ENCODE data around the gene RPS19.
"Not testable (repeated sequence)": the region's sequence is repeated elsewhere in the genome, so short reads cannot be mapped to it uniquely, and the experiment has no call there.

The RPS19 gene

DNA sequence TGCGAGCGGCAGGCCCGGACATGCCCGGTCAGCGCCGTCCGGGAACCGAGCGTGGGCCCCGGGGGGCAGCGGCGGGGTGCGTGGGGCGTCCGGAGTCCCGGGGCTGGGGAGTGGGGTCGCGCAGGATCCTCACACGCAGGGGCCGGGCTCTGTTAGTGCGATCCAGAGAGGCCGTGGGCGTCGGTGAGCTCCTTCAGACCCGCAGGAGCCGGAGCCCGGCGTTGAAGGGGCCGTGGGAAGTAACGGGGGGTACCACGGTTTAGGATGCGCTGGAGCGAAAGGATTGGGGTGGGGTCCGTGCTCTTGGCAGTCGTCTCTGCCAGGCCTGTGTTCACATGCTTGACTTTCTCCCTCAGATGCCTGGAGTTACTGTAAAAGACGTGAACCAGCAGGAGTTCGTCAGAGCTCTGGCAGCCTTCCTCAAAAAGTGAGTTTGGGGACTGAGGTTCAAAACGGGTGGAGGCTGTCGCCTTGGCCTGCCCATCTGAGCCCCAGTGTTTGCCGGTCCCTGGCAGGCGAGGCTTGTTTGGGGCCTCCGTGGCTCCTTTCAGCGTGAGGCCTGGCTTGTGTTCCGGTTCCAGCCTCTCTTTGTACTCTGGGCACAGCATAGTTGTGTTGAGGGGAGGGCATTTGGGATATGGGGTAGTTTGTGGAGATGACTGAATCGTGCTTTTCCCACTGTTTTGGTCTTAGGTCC lies 512 bp downstream of the RPS19 start:
- DNase-seq (ENCODE audit: low read depth in 3 of 3): peak in 1 of 3 experiments; percentile 36

GRCh38 chr19:41861116-41861768 lies 1.2 kb downstream of the RPS19 start:
- DNase-seq (ENCODE audit: low read depth in 3 of 3): no peak

DNA sequence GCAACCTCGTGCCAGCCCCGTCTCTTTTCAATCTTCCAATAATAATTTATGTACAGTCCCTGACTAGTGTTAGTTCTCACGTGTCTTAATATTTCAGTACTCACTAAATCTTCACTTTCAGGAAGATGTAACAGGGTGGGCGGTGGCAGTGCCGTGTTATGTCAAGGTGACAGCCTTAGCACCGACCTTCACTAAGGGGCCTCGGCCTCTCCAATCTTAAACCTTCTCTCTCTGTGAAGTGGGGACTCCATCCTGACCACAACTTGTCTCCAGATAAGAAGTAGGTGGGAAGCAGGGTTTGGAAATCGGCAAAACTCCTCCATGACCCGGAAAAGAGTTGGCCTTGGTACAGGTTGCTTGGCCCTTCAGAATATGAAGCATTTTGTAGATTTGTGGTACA lies 1.8 kb downstream of the RPS19 start:
- no peak for DNase-seq (ENCODE audit: low read depth in 3 of 3)

- no peak for DNase-seq (ENCODE audit: low read depth in 3 of 3)
Measured at GRCh38 chr19:41862445-41862986, 2.5 kb downstream of the RPS19 start.

DNA sequence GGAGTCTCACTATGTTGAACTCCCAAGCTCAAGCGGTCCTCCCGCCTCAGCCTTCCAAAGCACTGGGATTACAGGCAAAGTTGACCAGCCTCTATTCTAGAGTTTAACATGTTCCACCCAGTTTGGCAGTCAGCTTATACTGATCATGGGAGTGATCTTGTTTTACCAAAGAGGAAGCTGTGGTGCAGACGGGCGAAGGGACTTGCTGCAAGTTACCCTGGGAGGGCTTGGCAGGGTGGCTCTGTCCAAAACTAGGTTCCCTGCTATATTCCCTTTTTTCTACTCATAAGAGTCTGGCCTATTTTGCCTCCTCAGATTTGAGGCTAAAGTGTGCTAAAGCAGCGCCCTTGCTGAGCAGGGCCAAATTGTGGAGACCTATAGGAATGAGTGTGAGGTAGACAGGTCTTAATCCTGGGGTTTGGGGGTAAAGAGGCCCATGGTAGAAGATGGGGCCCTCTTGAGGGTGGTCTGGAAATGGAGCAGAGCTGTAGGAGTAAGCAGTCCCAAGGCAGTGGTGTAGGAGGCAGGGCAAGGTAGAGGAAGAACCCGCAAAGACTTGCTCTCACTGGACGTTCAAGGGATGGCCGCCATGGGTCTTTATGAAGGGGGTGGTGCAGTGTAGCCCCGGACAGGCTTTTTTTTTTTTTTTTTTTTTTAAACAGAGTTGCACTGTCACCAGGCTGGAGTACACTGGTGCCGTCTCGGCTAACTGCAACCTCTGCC lies 3.3 kb downstream of the RPS19 start:
- no peak for DNase-seq (ENCODE audit: low read depth in 3 of 3)

DNA sequence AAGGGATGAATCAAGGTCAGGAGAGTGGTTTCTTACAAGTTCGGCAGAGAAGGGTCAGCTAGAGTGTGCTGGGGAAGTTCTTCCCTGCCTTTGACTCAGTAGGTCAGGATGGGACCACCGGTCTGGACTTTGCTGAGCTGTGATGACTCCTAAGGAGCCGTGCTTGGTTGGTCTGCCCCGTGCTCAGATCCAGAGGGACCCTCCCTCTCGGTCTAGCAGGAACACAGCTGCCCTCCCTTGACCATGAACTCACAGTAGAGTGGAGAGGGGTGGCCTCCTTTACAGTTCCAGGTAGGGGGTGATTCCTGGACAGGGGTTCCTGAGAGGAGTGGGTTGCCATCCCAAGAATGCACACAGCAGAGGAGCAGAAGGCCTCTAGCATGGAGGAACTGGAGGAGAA lies 4.3 kb downstream of the RPS19 start:
- DNase-seq (ENCODE audit: low read depth in 3 of 3): no peak

DNA sequence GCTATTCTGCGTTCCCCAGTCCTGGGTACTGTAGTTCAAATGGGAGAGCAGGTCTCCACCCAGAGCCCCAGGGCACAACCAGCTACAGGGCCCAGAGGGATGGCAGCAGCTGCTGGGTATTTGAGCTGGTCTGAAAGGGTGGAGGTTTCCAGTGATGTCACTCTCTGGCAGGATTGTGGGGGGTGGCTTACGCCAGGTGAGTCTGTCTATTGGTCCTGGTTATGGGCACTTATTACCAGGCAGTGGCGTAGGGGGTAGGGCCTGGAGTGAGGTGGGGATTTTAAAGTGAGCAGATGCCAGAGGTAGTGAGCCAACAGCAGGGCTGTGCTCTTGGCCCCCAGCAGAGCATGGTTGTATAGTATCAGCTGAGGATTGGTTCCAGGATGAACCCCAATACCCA lies 6.2 kb downstream of the RPS19 start:
- no peak for DNase-seq (ENCODE audit: low read depth in 3 of 3)

- no peak for DNase-seq (ENCODE audit: low read depth in 3 of 3)
Measured at GRCh38 chr19:41868120-41868988, 8.3 kb downstream of the RPS19 start.

DNA sequence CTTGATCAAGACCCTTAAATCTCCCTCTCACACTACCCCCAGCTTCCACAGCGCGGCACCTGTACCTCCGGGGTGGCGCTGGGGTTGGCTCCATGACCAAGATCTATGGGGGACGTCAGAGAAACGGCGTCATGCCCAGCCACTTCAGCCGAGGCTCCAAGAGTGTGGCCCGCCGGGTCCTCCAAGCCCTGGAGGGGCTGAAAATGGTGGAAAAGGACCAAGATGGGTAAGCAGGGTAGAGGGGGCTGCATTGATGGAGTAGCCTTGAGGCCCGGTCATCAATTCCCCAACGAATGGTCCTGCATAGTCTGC lies 8.9 kb downstream of the RPS19 start:
- no peak for DNase-seq (ENCODE audit: low read depth in 3 of 3)

GRCh38 chr19:41869374-41869955 lies 9.4 kb downstream of the RPS19 start:
- no peak for DNase-seq (ENCODE audit: low read depth in 3 of 3)

GRCh38 chr19:41870401-41870873 lies 10.4 kb downstream of the RPS19 start:
- DNase-seq (ENCODE audit: low read depth in 3 of 3): no peak

DNA sequence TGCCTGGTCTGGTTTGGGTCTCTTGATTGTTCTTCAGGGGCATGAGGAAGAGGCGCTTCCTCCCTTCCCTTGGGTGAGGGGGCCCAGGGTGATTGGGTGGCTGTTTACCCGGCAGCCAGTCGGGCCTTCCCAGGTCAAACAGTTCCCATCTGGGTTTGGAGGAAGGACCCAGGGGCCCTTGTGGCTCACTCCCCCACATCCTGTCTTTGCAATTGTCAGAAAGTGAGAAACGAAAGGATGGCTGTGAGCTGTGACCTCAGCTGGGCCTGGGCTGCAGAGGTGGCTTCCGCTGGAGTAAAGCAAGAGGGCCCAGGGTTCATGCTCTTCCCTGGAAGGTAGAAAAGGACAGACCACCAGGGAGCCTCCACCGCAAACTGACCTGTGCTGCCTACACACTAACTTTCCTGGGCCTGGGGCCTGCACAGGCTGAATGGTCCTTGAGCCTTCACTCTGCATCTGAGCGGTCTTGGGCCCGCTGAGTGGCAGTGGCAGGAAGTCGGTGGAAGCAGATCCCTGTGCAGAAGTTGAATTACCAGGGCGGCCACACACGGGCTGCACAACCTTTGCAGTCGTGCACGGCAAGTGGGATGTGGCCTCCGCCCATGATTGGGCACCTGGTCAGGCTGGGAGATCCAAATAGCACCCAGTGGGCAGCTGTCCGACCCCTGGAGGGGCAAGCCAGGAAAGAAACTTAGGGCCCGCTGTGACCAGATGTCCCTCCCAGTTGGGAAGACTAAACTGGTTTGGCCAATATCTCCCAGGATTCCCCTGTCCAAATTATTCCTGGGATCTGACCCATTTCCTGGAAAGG lies 11.7 kb downstream of the RPS19 start:
- DNase-seq (ENCODE audit: low read depth in 3 of 3): peak in 2 of 3 experiments; percentile 40 to 69

DNA sequence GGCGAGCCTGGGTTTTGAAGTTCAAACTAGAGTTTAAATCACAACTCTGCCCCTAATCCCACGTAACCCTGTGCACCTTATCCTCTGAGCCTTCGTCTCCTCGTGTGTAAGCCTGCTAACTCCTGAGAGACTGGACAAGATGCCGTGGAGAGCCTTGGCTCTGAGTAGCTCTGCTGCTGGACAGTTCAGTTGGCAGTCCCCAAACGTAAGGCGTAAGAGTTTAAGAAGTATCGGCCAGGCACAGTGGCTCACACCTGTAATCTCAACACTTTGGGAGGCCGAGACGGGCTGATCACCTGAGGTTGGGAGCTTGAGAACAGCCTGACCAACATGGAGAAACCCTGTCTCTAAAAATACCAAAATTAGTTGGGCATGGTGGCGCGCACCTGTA lies 12.3 kb downstream of the RPS19 start:
- no peak for DNase-seq (ENCODE audit: low read depth in 3 of 3)

- peak in 2 of 3 experiments; percentile 43 to 69 for DNase-seq (ENCODE audit: low read depth in 3 of 3)
Measured at GRCh38 chr19:41872775-41873647, 13.0 kb downstream of the RPS19 start.

DNA sequence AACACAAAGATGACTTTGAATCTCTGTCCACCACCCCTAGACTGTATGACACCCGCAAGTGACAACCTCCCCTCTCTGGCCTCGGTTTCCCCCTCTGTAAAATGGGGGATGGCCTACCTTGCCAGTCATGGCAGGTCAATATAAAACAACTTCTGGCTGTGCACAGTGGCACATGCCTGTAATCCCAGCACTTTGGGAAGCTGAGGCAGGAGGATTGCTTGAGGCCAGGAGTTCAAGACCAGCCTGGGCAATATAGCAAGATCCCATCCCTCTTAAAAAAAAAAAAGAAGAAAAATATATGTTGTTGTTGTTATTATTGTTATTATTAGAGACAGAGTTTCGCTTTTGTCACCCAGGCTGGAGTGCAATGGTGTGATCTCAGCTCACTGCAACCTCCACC lies 15.9 kb downstream of the RPS19 start:
- not testable (repeated sequence) for DNase-seq (ENCODE audit: low read depth in 3 of 3)

GRCh38 chr19:41876847-41877832 lies 17.1 kb downstream of the RPS19 start, which contains the start of gene CD79A:
TSS of gene CD79A (plus strand) at chr19:41877279. CDS start at chr19:41877305, 26 bp downstream.
- no peak for DNase-seq (ENCODE audit: low read depth in 3 of 3)

DNA sequence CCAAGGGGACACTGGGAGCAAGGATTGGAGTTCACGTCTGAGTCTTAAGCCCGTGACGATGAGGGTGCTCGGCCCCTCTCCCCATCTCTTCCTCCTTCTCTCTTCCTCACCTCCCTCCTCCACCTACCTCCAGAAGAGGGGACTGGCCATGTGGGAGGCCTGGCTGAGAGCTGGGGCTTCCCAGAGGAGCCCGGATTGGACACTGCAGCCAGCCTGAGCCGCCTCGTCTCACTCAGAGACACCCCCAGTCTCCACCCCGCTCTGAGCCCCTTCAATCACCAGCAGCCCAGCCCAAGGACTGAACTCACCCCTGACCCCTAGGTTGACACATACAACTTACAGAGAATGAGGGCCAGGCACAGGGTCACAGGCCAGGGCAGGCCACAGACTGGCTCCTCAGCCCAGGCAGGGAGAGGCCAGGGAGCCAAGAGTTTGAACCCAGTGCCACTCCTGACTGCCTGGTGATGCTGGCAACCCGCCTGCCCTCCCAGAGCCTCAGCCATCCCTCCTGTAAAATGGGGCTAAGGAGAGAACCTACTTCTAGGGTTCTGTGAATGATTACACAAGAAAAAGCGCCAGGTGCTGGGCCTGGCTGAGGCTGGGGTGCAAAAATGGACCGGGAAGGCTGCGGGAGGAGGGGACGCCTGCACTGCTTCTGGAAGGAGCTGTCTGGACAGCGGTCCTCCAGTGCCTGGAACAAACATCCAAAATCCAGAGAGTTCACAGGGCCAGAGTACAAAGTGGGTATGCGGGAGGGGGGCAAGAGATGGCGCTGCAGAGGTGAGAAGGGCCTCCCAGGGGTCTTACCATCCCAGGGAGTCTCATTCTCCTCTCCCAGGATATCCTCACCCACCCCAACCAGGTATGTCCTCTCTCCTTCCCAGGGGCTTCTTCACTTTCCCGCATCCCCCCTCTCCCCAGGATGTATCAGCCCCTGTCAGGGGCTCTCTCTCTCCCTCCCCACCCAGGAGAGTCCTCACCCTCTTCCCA lies 18.2 kb downstream of the RPS19 start:
- DNase-seq (ENCODE audit: low read depth in 3 of 3): no peak

Measured in stimulated activated CD4-positive, alpha-beta T cell treated with anti-CD3 and anti-CD28 coated beads, TNF-alpha, amount 100 ng/mL, for 24 hours (primary cell).